Right atrium auricular region (tissue), 2 donors: ENCODE measurements around the gene ICA1L. TPM values are rescaled to one million over a fixed set of nuclear protein-coding genes. Genes with fewer than 3 reads are reported as not detected.

ENCODE experiments used
- DNase-seq: peaks from one replicate; pipeline ENCODE4 v3.0.0-alpha.2; 2019; ENCODE audit warnings: low spot score
- H3K27ac ChIP-seq, 2 donors: fragments of 200-600 bp; sonication (generic); 1 replicate in 1 of 2; 2 replicates in 1 of 2; pipeline ENCODE4 v1.5.1; 2016 to 2019
- H3K27me3 ChIP-seq, 2 donors: fragments of 200-600 bp; sonication (generic); one replicate each; pipeline versions ENCODE4 v1.5.1 to v1.6.0; 2017 to 2019
- H3K36me3 ChIP-seq: fragments of 200-600 bp; sonication (generic); one replicate; pipeline ENCODE4 v1.5.1; 2016
- H3K4me1 ChIP-seq, 2 donors: fragments of 200-600 bp; sonication (generic); one replicate each; pipeline versions ENCODE4 v1.5.1 to v1.6.0; 2017 to 2019
- H3K4me3 ChIP-seq, 2 donors: fragments of 200-600 bp; sonication (generic); 1 replicate in 1 of 2; 2 replicates in 1 of 2; pipeline ENCODE4 v1.5.1; 2017 to 2019; ENCODE audit warnings: mild to moderate bottlenecking in 1 of 2, moderate library complexity in 1 of 2
- H3K9me3 ChIP-seq, 2 donors: fragments of 200-600 bp; sonication (generic); one replicate each; pipeline ENCODE4 v1.5.1; 2019
- CTCF ChIP-seq, 2 donors: fragments of 200-600 bp; sonication (generic); IDR thresholded peaks; one replicate each; pipeline ENCODE4 v1.5.1; 2019; ENCODE audit warnings: antibody characterized with exemption in 2 of 2
- total RNA-seq, 2 donors: library from RNA; depleted of rRNA; stranded (reverse); fragments of >200 nt; gene quantifications; one replicate each; pipeline ENCODE4 v1.1.0, GENCODE V29; 2016

The ICA1L gene
- total RNA-seq, 2 donors from 2014 or later, result 8.6 to 8.9 TPM

- peaks cover 8% of the 10 kb centered on the region for H3K36me3 ChIP-seq
- no peak for TF ChIP-seq CTCF (IDR thresholded peaks at IDR 0.05)
- H3K4me3 ChIP-seq, result no peak overlapping the region
- H3K27me3 ChIP-seq, result no peaks in the 10 kb centered on the region
- no peaks in the 10 kb centered on the region for H3K9me3 ChIP-seq
- H3K4me1 ChIP-seq, result no peaks in the 10 kb centered on the region
- no peak overlapping the region for H3K27ac ChIP-seq
- DNase-seq, result no peak
These were observed 88.5 kb downstream of the ICA1L start for GRCh38 chr2:202782940-202783558.

GRCh38 chr2:202780514-202781021 is 91.0 kb downstream of the ICA1L start:
- H3K4me1 ChIP-seq, result no peaks in the 10 kb centered on the region
- no peak overlapping the region for H3K4me3 ChIP-seq
- no peak for DNase-seq
- TF ChIP-seq CTCF (IDR thresholded peaks at IDR 0.05), result no peak
- no peak overlapping the region for H3K27ac ChIP-seq
- no peaks in the 10 kb centered on the region for H3K27me3 ChIP-seq
- peaks cover 5% of the 10 kb centered on the region for H3K36me3 ChIP-seq
- no peaks in the 10 kb centered on the region for H3K9me3 ChIP-seq

- TF ChIP-seq CTCF (IDR thresholded peaks at IDR 0.05), result no peak
- Histone ChIP-seq H3K4me3 (no peak overlapping the region), H3K27me3 (no peaks in the 10 kb centered on the region), H3K36me3 (peaks cover 11% of the 10 kb centered on the region), H3K4me1 (no peaks in the 10 kb centered on the region), H3K9me3 (no peaks in the 10 kb centered on the region), H3K27ac (no peak overlapping the region)
- DNase-seq, result no peak
These were observed 93.3 kb downstream of the ICA1L start for GRCh38 chr2:202778217-202778616.

- TF ChIP-seq CTCF (IDR thresholded peaks at IDR 0.05), result no peak
- Histone ChIP-seq H3K36me3 (peaks cover 6% of the 10 kb centered on the region), H3K4me1 (no peaks in the 10 kb centered on the region), H3K27ac (no peak overlapping the region), H3K4me3 (no peak overlapping the region), H3K27me3 (no peaks in the 10 kb centered on the region), H3K9me3 (no peaks in the 10 kb centered on the region)
- no peak for DNase-seq
These were observed 97.5 kb downstream of the ICA1L start for GRCh38 chr2:202774104-202774503.

DNA sequence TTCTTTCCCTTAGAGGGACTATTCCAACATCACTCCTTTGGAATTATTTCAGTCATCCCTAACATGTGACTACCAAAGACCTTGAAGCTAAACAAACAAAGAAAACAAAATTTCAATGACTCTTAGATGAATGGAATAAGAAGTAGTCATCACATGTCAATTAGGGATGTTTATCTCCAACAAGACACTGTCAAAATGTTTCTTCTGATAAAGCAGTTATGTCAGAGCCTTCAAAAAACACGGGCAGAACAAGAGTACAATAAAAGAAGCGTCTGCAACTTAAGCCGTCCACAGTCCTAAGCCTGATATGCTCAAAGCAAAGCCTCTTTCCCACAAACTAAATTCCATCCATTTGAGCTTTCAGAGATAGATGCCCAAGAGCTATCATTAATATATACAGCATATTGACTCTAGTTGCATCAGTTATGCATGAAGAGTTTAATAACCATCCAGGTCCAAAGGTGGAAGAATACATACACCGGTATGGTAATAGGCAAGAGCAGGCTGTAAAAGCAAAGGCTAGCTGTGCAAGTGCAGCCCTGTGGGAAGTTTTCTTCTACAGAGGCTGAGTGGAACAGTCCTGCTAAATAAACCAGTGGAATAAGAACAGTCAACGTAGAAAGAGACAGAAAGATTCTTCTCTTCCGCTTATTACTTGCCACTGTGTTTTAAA is 98.1 kb downstream of the ICA1L start:
- no peak for DNase-seq
- Histone ChIP-seq H3K9me3 (no peaks in the 10 kb centered on the region), H3K4me1 (no peaks in the 10 kb centered on the region), H3K27me3 (no peaks in the 10 kb centered on the region), H3K4me3 (no peak overlapping the region), H3K36me3 (peaks cover 6% of the 10 kb centered on the region), H3K27ac (no peak overlapping the region)
- TF ChIP-seq CTCF (IDR thresholded peaks at IDR 0.05), result no peak
